Upper lobe of left lung (tissue), 6 donors: Measurements from ENCODE around the gene N4BP2. TPM values are rescaled to one million over a fixed set of nuclear protein-coding genes. Genes with fewer than 3 reads are reported as not detected.

ENCODE experiments used
- ATAC-seq, 2 donors: fragments of 200-7000 bp; cut with Tn5 transposase; one replicate each; pipeline ENCODE4 v1.9.1; 2022; ENCODE audit warnings: mild to moderate bottlenecking in 2 of 2, moderate library complexity in 2 of 2; ENCODE audit not compliant: low FRiP score in 2 of 2
- DNase-seq, 2 donors: peaks; one replicate each; pipeline ENCODE4 v3.0.0-alpha.2; 2019 to 2020
- H3K27ac ChIP-seq, 4 donors: fragments of 200-600 bp; sonication (generic); one replicate each; pipeline ENCODE4 v1.5.1; 2016 to 2019
- H3K27me3 ChIP-seq, 4 donors: fragments of 200-600 bp; sonication (generic); one replicate each; pipeline ENCODE4 v1.5.1; 2017 to 2019
- H3K36me3 ChIP-seq, 4 donors: fragments of 200-600 bp; sonication (generic); one replicate each; pipeline ENCODE4 v1.5.1; 2016 to 2019
- H3K4me1 ChIP-seq, 4 donors: fragments of 200-600 bp; sonication (generic); one replicate each; pipeline ENCODE4 v1.5.1; 2018 to 2019
- H3K4me3 ChIP-seq, 4 donors: fragments of 200-600 bp; sonication (generic); one replicate each; pipeline ENCODE4 v1.5.1; 2017 to 2019; ENCODE audit warnings: mild to moderate bottlenecking in 2 of 4, moderate library complexity in 1 of 4
- H3K9me3 ChIP-seq, 4 donors: fragments of 200-600 bp; sonication (generic); one replicate each; pipeline ENCODE4 v1.5.1; 2018 to 2019
- CTCF ChIP-seq, 6 experiments: fragments of 450-650 bp in 4 of 6; fragments of 200-600 bp in 2 of 6; sonication (generic) in 2 of 6; IDR thresholded peaks; one replicate each; pipeline ENCODE4 v1.5.1; 2016 to 2019; ENCODE audit warnings: antibody characterized with exemption in 6 of 6
- EP300 ChIP-seq, 4 donors: sonication (generic); formaldehyde crosslinking; IDR thresholded peaks; one replicate each; pipeline ENCODE4 v1.5.1; 2017; ENCODE audit warnings: antibody characterized with exemption in 4 of 4, control low read depth in 2 of 4
- POLR2A ChIP-seq, 4 donors: fragments of 450-650 bp; IDR thresholded peaks; one replicate each; pipeline ENCODE4 v1.5.1; 2016 to 2017; ENCODE audit warnings: antibody characterized with exemption in 4 of 4, mild to moderate bottlenecking in 2 of 4
- POLR2AphosphoS5 ChIP-seq, 2 donors: sonication (generic); formaldehyde crosslinking; IDR thresholded peaks; one replicate each; pipeline ENCODE4 v1.5.1; 2017; ENCODE audit warnings: antibody characterized with exemption in 2 of 2
- WGBS, 2 donors: methylation state at CpG; one replicate each; pipeline ENCODE4 v1.1.5; 2017 to 2018; 5-methylcytosine and 5-hydroxymethylcytosine counted together
- total RNA-seq, 6 donors: library from RNA; depleted of rRNA in 4 of 6; stranded (reverse); fragments of >200 nt in 4 of 6; gene quantifications; one replicate each; pipeline versions ENCODE4 v1.1.0 to v1.2.1, GENCODE V29; 2016 to 2021
- donor health status: DM: no; HTN: no; CAD: no; lungs with moderate emphysema.
- donor health status: DM: no; HTN: yes; CAD: no; lungs with severe emphysema.

Gene N4BP2
- total RNA-seq, 6 donors from 2014 or later: 7.1 to 29.3 (median 9.1) TPM

- no peak for ATAC-seq
- 79 to 94% methylated on average over 4 of the region's 4 CpGs for WGBS, 2 donors
These were observed 145.2 kb downstream of the N4BP2 start for GRCh38 chr4:40201898-40202297.

GRCh38 chr4:40202474-40202873 is 145.8 kb downstream of the N4BP2 start:
- ATAC-seq (no peak), DNase-seq (no peak)
- Histone ChIP-seq H3K27me3 (no peaks in the 10 kb centered on the region), H3K4me1 (peaks cover 0 to 11% (median 0%) of the 10 kb centered on the region in 4 donors), H3K27ac (peak overlapping the region in 2 of 4 donors; percentile 36 to 75), H3K36me3 (no peaks in the 10 kb centered on the region), H3K9me3 (no peaks in the 10 kb centered on the region), H3K4me3 (no peak overlapping the region)
- TF ChIP-seq CTCF (IDR thresholded peaks at IDR 0.05): no peak
- no peak for TF ChIP-seq POLR2AphosphoS5 (IDR thresholded peaks at IDR 0.05)
- no peak for TF ChIP-seq POLR2A (IDR thresholded peaks at IDR 0.05)
- TF ChIP-seq EP300 (IDR thresholded peaks at IDR 0.05): no peak
- 85 to 87% methylated on average over 3 of the region's 3 CpGs for WGBS, 2 donors

More at GRCh38 chr4:40201898-40202297, 145.2 kb downstream of the N4BP2 start:
- Histone ChIP-seq H3K4me1 (peaks cover 0 to 11% (median 0%) of the 10 kb centered on the region in 4 donors), H3K36me3 (no peaks in the 10 kb centered on the region), H3K9me3 (no peaks in the 10 kb centered on the region), H3K4me3 (no peak overlapping the region), H3K27me3 (no peaks in the 10 kb centered on the region), H3K27ac (peak overlapping the region in 3 of 4 donors; percentile 73 to 79 (median 75))
- no peak for DNase-seq
- TF ChIP-seq EP300 (IDR thresholded peaks at IDR 0.05) (no peak), POLR2A (IDR thresholded peaks at IDR 0.05) (no peak), POLR2AphosphoS5 (IDR thresholded peaks at IDR 0.05) (no peak), CTCF (IDR thresholded peaks at IDR 0.05) (no peak)

- Histone ChIP-seq H3K27me3 (no peaks in the 10 kb centered on the region), H3K4me3 (no peak overlapping the region), H3K27ac (peak overlapping the region; percentile 52 to 76 (median 72)), H3K36me3 (no peaks in the 10 kb centered on the region), H3K4me1 (peaks cover 0 to 11% (median 0%) of the 10 kb centered on the region in 4 donors), H3K9me3 (no peaks in the 10 kb centered on the region)
- TF ChIP-seq POLR2A (IDR thresholded peaks at IDR 0.05) (no peak), CTCF (IDR thresholded peaks at IDR 0.05) (no peak), EP300 (IDR thresholded peaks at IDR 0.05) (no peak), POLR2AphosphoS5 (IDR thresholded peaks at IDR 0.05) (no peak)
- 71 to 88% methylated on average over 9 of the region's 9 CpGs for WGBS, 2 donors
- DNase-seq (no peak), ATAC-seq (no peak)
These were observed 148.0 kb downstream of the N4BP2 start for GRCh38 chr4:40204507-40205258.

GRCh38 chr4:40205259-40206198 is 148.9 kb downstream of the N4BP2 start:
- TF ChIP-seq POLR2A (IDR thresholded peaks at IDR 0.05) (peak in 1 of 4 donors; percentile 57), EP300 (IDR thresholded peaks at IDR 0.05) (no peak), POLR2AphosphoS5 (IDR thresholded peaks at IDR 0.05) (peak; percentile 27), CTCF (IDR thresholded peaks at IDR 0.05) (no peak)
- Histone ChIP-seq H3K36me3 (no peaks in the 10 kb centered on the region), H3K4me3 (no peak overlapping the region), H3K9me3 (no peaks in the 10 kb centered on the region), H3K27me3 (no peaks in the 10 kb centered on the region), H3K27ac (peak overlapping the region; percentile 52 to 76 (median 72)), H3K4me1 (peaks cover 0 to 11% (median 0%) of the 10 kb centered on the region in 4 donors)
- peak; percentile 65 to 81 for ATAC-seq
- WGBS, 2 donors: 58 to 62% methylated on average over 6 of the region's 6 CpGs
- peak in 1 of 2 donors; percentile 40 for DNase-seq
